ENCODE results near the gene TK2.

Gene TK2

DNA sequence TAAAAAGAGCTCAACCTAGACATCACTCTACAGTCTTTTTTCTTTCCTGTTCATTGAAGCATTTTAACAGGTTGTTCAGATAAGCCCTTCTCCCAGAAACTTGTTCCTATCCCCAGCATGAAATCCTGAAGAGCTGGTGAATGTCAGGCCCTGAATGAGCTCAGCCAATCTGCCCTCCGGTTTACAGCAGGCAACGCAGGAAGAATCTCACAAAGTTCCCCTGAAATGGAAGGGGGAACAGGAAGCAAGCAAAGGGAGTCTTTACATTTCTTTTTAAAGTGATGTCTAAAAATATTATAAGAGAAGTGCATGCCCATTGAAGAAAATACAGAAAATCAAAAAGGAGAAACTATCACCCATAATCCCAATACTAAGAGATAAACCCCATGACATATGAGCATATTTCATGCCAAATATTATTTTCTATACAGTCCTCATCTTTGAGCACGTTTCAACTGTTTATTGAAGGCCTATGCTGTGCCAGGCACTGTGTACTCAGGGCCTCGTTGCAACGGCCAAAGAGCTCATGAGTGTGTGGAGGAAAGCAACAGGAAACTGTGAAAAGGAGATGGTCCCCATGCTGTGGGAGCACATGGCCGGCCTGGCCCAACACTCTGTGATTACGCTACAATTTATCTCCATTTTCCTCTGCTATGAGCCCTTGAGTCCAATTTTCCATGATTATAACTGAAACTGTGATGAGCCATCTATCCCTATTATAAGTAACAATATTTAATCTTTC, 5.7 kb downstream of the TK2 start:
- Histone ChIP-seq H3K36me3 (ENCODE audit: low read length) (no peaks in the 10 kb centered on the region), H3K27ac (ENCODE audit: low read depth, low read length) (no peak overlapping the region), H3K27me3 (ENCODE audit: low read length) (no peaks in the 10 kb centered on the region), H2AFZ (ENCODE audit: low read depth, low read length, severe bottlenecking) (no peak overlapping the region), H3F3A (ENCODE audit: insufficient read depth) (peaks cover 5% of the 10 kb centered on the region; the same call in 1 of the 2 replicates), H3K79me2 (ENCODE audit: insufficient read depth, low read length) (no peaks in the 10 kb centered on the region), H3K4me3 (ENCODE audit: insufficient read depth, low read length, poor library complexity, severe bottlenecking) (no peak overlapping the region), H3K9me2 (replicated peaks; ENCODE audit: insufficient read depth, low read length) (no peaks in the 10 kb centered on the region), H3K4me2 (ENCODE audit: low read depth, low read length, poor library complexity, severe bottlenecking) (no peak overlapping the region), H3K9ac (ENCODE audit: low read length) (no peak overlapping the region), H4K20me1 (ENCODE audit: low read depth, low read length) (no peaks in the 10 kb centered on the region), H3K9me3 (ENCODE audit: insufficient read depth, low read length) (no peaks in the 10 kb centered on the region)
- TF ChIP-seq, protein P1, sequence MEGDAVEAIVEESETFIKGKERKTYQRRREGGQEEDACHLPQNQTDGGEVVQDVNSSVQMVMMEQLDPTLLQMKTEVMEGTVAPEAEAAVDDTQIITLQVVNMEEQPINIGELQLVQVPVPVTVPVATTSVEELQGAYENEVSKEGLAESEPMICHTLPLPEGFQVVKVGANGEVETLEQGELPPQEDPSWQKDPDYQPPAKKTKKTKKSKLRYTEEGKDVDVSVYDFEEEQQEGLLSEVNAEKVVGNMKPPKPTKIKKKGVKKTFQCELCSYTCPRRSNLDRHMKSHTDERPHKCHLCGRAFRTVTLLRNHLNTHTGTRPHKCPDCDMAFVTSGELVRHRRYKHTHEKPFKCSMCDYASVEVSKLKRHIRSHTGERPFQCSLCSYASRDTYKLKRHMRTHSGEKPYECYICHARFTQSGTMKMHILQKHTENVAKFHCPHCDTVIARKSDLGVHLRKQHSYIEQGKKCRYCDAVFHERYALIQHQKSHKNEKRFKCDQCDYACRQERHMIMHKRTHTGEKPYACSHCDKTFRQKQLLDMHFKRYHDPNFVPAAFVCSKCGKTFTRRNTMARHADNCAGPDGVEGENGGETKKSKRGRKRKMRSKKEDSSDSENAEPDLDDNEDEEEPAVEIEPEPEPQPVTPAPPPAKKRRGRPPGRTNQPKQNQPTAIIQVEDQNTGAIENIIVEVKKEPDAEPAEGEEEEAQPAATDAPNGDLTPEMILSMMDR (IDR thresholded peaks at IDR 0.05; ENCODE audit: insufficient read depth, low read length, poor library complexity, severe bottlenecking), result no peak
- TF ChIP-seq EZH2phosphoT487 (conservative IDR thresholded peaks at IDR 0.05; ENCODE audit: low read length), result no peak

DNA sequence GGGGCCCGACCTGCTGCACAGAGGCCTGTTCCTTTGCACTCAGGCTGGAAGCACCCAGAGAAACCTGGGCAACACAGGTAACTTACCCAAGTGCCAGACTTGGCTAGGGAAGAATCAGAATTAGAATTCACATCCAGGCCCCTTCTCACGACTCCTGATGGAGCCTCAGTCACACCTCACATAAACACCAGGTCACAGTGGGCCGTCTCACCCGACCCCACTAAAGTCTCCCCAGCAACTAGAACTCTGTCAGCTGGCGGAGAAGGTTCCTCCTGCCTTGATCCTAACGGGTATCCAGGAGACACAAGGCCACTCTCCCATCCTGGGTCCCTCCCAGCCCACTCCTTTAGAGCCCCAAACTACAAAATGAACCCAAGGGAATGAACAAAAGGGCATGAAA, 6.4 kb downstream of the TK2 start:
- H3K9me2 ChIP-seq (replicated peaks; ENCODE audit: insufficient read depth, low read length), result no peaks in the 10 kb centered on the region
- no peaks in the 10 kb centered on the region; the same call in 1 of the 2 replicates for H3F3A ChIP-seq (ENCODE audit: insufficient read depth)
- H3K4me3 ChIP-seq (ENCODE audit: insufficient read depth, low read length, poor library complexity, severe bottlenecking), result no peak overlapping the region
- H3K79me2 ChIP-seq (ENCODE audit: insufficient read depth, low read length), result no peaks in the 10 kb centered on the region
- no peaks in the 10 kb centered on the region for H3K27me3 ChIP-seq (ENCODE audit: low read length)
- H3K9ac ChIP-seq (ENCODE audit: low read length), result no peak overlapping the region
- no peak overlapping the region for H2AFZ ChIP-seq (ENCODE audit: low read depth, low read length, severe bottlenecking)
- H3K4me2 ChIP-seq (ENCODE audit: low read depth, low read length, poor library complexity, severe bottlenecking), result no peak overlapping the region
- no peaks in the 10 kb centered on the region for H3K9me3 ChIP-seq (ENCODE audit: insufficient read depth, low read length)
- H3K36me3 ChIP-seq (ENCODE audit: low read length), result no peaks in the 10 kb centered on the region
- TF ChIP-seq EZH2phosphoT487 (conservative IDR thresholded peaks at IDR 0.05; ENCODE audit: low read length), result no peak
- TF ChIP-seq, protein P1 (IDR thresholded peaks at IDR 0.05; ENCODE audit: insufficient read depth, low read length, poor library complexity, severe bottlenecking), result no peak
- H3K27ac ChIP-seq (ENCODE audit: low read depth, low read length), result no peak overlapping the region
- no peaks in the 10 kb centered on the region for H4K20me1 ChIP-seq (ENCODE audit: low read depth, low read length)

DNA sequence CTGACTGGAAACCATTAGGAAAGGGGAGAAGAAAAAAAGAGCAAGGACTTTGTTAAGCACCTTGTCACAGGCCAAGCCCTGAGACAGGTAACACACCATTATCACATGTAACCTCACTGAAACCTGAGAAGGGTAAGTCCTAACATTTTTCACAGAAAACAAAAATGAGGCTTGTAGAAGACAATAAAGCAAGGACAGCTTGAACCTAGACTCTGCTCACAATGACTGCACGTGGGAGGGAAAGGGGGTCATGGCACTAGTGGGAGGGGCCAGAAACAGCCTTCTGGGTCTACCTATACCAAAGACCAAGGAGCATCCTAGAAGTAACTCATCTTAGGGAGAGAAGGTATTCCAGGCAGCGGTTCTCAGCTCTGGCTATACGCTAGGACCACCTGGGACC, 7.5 kb downstream of the TK2 start:
- Histone ChIP-seq H3K79me2 (ENCODE audit: insufficient read depth, low read length) (no peaks in the 10 kb centered on the region), H3K9me3 (ENCODE audit: insufficient read depth, low read length) (no peaks in the 10 kb centered on the region), H2AFZ (ENCODE audit: low read depth, low read length, severe bottlenecking) (no peak overlapping the region), H3F3A (ENCODE audit: insufficient read depth) (no peaks in the 10 kb centered on the region), H3K4me3 (ENCODE audit: insufficient read depth, low read length, poor library complexity, severe bottlenecking) (no peak overlapping the region), H4K20me1 (ENCODE audit: low read depth, low read length) (no peaks in the 10 kb centered on the region), H3K27me3 (ENCODE audit: low read length) (no peaks in the 10 kb centered on the region), H3K9me2 (replicated peaks; ENCODE audit: insufficient read depth, low read length) (no peaks in the 10 kb centered on the region), H3K36me3 (ENCODE audit: low read length) (no peaks in the 10 kb centered on the region), H3K4me2 (ENCODE audit: low read depth, low read length, poor library complexity, severe bottlenecking) (no peak overlapping the region), H3K9ac (ENCODE audit: low read length) (no peak overlapping the region), H3K27ac (ENCODE audit: low read depth, low read length) (no peak overlapping the region)
- no peak for TF ChIP-seq EZH2phosphoT487 (conservative IDR thresholded peaks at IDR 0.05; ENCODE audit: low read length)
- TF ChIP-seq, protein P1 (IDR thresholded peaks at IDR 0.05; ENCODE audit: insufficient read depth, low read length, poor library complexity, severe bottlenecking), result no peak
